GM21576 (cell line): ENCODE data around the gene OSBPL1A.

Experiments
- ATAC-seq: cut with Tn5 transposase; IDR thresholded peaks from one replicate; pipeline ENCODE4 v1.9.1; 2021; ENCODE audit warnings: mild to moderate bottlenecking, moderate library complexity; ENCODE audit not compliant: unreplicated experiment

The OSBPL1A gene

GRCh38 chr18:24270358-24270936 is 127.2 kb downstream of the OSBPL1A start:
- ATAC-seq = no peak

- ATAC-seq = no peak
These were observed 128.7 kb downstream of the OSBPL1A start for GRCh38 chr18:24268784-24269550.

- ATAC-seq = no peak
These were observed 129.7 kb downstream of the OSBPL1A start for GRCh38 chr18:24267878-24268277.

- ATAC-seq = no peak
These were observed 131.5 kb downstream of the OSBPL1A start for GRCh38 chr18:24266131-24266530.

GRCh38 chr18:24265502-24266064 is 132.0 kb downstream of the OSBPL1A start:
- no peak for ATAC-seq

GRCh38 chr18:24263050-24263449 is 134.6 kb downstream of the OSBPL1A start:
- no peak for ATAC-seq

GRCh38 chr18:24262087-24262486 is 135.5 kb downstream of the OSBPL1A start:
- ATAC-seq = no peak

- ATAC-seq = no peak
These were observed 137.6 kb downstream of the OSBPL1A start for GRCh38 chr18:24259869-24260641.

GRCh38 chr18:24254071-24254470 is 143.6 kb downstream of the OSBPL1A start:
- no peak for ATAC-seq

GRCh38 chr18:24249716-24250115 is 147.9 kb downstream of the OSBPL1A start:
- ATAC-seq = no peak

- ATAC-seq = no peak
These were observed 149.3 kb downstream of the OSBPL1A start for GRCh38 chr18:24248359-24248758.

GRCh38 chr18:24246143-24246542 is 151.5 kb downstream of the OSBPL1A start:
- peak; percentile 96 for ATAC-seq

- no peak for ATAC-seq
These were observed 152.9 kb downstream of the OSBPL1A start for GRCh38 chr18:24244698-24245097.

GRCh38 chr18:24243677-24244076 is 153.9 kb downstream of the OSBPL1A start:
- ATAC-seq = no peak

- ATAC-seq = no peak
These were observed 158.3 kb downstream of the OSBPL1A start for GRCh38 chr18:24239341-24239740.

GRCh38 chr18:24238387-24238786 is 159.2 kb downstream of the OSBPL1A start:
- no peak for ATAC-seq

- ATAC-seq = no peak
These were observed 162.7 kb downstream of the OSBPL1A start for GRCh38 chr18:24234850-24235418.

GRCh38 chr18:24234330-24234729 is 163.3 kb downstream of the OSBPL1A start:
- ATAC-seq = no peak

GRCh38 chr18:24232800-24233199 is 164.8 kb downstream of the OSBPL1A start:
- no peak for ATAC-seq

- no peak for ATAC-seq
These were observed 165.6 kb downstream of the OSBPL1A start for GRCh38 chr18:24231773-24232735.
